GM19328 (cell line): ENCODE measurements around the gene AGAP1.

ENCODE experiments used
- ATAC-seq: cut with Tn5 transposase; IDR thresholded peaks from one replicate; pipeline ENCODE4 v1.9.1; 2021; ENCODE audit warnings: mild to moderate bottlenecking, moderate library complexity; ENCODE audit not compliant: unreplicated experiment

The AGAP1 gene

DNA sequence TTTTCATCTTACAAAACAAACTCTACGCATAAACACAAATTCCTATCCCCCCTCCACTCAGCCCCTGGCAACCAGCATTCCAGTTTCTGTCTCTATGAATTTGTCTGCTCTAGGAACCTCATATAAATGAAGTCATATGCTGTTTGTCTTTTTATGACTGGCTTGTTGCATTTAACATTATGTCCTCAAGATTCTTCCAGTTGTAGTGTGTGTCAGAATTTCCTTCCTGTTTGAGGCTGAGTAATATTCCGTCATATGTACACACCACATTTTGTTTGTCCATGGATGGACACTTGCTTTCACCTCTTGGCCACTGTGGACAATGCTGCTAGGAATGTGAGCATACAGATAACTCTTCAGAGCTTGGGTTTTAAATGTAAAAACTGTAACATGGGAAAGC lies 402.2 kb downstream of the AGAP1 start:
- ATAC-seq = no peak

DNA sequence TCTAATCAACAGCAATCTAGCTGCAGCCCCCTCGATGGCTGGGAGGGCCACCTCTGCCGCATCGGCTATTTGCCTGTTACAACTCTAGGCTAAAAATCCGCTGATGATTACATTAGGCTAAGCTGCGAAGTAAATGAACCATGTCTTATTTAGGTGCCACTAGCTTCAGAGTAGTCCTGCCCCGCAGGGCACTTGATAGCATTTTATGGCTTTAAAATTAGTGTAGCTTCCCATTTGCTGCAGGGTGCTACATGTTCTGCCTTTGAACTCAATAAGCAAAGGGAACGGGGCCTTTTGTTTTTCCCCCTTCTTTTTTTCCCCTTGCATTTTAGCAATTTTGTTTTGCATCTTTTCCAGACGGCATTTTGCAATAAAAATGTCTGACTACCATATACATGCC lies 404.1 kb downstream of the AGAP1 start:
- ATAC-seq = no peak

DNA sequence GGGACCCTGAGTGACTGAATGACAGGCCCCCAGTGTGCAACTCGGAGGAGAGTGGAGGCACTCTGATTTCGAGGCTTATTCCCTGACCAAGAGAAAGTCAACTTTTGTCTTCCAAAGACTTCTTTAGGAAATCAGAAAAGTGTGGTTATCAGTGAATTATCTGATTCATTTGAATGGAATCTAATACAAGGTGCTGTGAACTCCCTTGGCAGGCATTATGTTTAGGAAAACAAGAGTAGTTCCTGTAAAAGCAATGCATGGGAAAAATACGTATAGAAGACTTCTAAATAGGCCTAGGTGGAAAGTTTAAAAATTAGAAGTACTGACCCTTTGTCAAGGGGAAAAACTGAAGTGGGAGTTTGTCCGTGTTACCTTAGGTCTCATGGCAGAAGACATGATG lies 404.9 kb downstream of the AGAP1 start:
- no peak for ATAC-seq

DNA sequence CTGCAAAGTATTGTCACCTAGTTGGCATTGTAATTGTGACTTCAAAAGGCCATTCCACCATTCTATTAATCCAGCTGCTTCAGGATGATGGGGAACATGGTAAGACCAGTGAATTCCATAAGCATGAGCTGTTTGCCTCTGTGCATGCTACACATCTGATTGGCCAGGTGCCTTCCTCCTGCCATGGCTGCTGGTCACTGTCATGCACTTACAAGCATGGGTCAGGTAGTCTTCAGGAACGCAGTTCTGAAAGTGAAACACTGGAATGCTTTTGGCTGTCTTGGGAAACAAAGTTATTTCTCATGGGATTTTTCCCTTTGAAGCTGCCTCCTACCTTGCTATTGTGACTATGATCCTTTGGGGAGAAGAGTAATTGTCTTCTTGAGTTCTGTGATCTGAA lies 406.8 kb downstream of the AGAP1 start:
- no peak for ATAC-seq

DNA sequence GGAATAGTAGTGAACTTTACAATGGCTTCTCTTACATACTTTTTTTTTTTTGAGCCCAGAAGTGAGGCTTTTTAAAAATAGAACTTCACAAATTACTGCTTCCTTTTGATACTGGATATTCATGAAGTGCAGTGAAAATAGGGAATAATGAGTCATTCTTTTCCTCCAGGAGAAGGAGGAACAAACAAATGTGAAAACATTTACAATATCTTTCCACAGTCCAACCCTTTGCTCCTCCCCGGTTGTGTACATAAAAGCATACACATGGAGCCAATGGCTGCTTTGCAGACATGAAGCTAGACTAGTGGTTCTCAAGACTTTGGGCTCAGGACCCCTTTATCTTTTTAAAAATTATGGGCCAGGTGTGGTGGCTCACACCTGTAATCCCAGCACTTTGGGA lies 407.4 kb downstream of the AGAP1 start:
- ATAC-seq = no peak

DNA sequence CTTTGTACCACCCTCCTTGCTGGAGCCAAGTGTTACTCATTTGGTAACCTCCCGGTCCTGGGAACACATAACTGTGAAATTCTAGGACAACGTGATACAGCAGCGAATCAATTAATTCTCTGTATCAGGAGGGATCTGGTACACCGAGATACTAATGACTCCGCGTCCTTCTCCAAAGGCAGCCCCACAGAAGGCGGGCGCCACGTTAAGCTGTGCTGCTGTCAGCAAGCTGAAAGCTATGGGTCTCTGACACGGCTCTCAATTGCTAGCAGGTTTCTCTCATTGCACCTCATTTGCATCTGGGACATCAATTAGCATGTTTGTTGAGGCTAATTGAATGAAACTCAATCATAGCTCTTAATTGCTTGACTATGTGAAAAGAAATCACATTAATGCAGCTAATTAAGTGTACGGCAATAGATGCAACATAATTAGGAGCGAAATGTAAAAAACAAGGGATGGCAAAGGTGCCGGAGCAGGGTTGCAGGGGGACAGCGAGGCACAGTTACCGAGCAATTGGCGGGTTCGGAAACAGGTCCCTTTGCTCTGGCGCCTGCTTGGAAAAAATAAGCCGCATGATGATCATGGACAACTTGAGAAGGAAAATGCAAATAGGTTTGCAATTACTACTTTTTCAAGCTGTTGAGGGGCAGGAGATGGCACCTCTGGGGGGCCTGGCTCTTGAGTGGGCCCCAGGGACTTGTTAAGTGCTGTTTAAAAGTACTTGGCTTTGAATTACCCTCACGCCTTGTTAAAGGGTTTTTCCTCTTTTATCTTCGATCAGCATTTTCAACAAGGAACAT lies 410.1 kb downstream of the AGAP1 start:
- no peak for ATAC-seq

DNA sequence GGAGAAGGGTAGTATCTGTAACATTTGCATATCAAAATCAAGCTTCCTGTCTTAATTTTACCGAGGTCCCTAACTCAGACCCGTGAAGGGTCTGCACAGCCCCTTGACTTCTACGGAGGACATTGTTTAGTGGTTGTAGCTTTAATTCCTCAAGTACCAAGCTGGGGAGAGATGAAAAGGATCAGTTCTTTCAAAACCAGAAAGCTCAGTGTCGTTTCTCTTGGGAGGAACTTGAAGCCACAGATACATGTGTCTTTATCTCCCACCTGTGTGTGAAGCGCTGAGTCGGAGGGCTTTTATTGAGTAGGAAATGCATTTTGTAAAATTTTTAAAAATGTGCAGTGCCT lies 410.7 kb downstream of the AGAP1 start:
- ATAC-seq = no peak

DNA sequence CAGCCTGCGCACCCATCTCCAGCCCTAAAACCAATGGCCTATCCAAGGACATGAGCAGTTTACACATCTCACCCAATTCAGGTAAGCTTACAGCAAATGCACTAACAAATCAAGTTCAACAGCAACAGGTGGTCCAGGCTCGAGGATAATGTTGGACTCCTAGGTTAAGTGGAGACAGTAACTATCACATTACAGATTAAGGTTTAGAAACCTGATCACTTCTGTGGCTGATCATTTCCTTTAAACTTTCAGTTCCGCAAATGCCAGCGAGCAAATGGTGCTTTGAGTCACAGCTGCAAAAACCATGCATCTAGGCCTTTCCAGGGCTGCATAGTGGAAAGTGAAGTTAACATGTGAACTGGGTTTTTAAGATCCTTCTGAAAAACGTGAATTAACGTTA lies 415.0 kb downstream of the AGAP1 start:
- peak; percentile 81 for ATAC-seq

DNA sequence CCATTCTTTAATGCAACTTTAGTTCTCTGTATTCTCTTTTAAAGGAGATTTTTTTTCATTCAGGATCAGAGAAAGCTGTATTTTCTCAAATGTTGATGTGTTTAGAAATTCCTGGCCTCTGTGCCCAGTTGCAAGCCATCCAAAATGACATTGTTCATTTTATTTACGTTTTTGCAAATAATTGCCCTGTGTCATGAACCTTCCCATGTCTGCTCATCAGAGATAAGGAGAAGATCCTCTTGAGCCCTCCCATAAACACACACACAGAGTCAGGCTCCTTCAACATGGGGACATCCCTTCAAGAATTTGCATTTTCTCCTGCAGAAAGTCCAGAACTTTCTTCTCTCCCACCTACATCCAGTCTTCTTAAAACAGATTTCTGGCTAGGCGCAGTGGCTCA lies 415.5 kb downstream of the AGAP1 start:
- no peak for ATAC-seq

DNA sequence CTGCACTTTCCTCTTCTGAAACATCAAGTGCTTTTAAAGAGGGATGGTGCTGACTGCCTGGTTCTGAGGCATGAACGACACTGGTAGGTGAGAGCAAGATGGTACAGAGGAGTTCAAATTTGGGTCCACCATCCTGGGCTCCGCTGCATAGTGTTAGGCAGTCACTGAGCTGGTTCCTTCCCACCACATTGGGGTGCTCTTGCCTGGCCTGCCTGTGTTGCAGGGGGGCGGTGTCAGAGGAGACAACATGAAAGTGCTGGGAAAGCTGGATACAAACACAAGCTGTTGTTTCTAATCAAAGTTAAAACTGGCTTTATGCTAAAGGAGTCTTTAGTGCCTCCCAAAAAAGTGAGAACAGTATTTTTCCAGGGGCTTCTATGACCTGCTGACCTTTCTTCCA lies 416.2 kb downstream of the AGAP1 start:
- no peak for ATAC-seq

DNA sequence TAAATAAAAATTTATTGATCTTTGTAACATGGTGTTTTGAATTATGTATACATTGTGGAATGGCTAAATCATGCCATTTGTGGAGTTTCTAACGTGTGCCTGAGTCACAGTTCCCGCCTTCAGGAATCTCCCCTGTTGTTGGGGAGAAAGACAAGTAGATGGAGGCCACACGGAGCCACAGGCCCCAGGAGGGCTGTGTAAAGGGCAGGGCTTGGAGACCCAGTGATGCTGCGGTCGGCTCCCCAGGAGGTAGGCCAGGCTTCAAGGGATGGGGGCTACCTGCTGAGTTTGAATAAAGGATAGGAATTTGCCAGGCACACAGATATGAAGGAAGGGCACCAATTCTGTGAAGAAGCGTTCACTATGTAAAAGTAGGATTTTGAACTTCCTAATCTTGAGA lies 417.3 kb downstream of the AGAP1 start:
- ATAC-seq = no peak

DNA sequence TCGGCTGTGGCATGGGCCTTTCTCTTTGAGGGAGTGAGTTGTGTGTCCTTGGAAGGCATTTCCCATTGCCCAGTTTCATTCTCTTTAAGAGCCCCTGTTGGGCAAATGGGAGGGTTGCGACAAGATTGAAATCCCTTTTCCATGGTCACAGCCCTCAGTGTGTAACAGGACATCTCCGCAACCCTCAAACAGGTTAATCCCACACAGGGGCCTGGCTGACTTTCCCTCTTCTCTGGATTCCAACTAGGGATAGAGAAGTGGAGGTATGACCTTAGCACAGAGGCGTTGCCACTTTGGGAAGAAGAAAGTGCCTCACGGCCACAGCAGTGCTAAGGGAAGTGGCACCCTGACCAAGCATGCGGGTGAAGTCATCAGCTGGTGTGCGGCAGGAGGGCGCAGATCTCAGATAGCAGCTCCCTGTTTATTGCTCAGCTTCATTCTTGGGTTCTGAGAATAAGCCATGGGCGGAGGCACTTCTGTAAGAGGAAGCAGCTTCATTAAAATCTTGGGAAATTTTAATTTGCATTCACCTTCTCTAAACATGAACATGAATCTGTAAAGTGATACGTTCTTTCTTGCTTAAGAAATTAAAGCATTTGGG lies 417.9 kb downstream of the AGAP1 start:
- ATAC-seq = no peak

DNA sequence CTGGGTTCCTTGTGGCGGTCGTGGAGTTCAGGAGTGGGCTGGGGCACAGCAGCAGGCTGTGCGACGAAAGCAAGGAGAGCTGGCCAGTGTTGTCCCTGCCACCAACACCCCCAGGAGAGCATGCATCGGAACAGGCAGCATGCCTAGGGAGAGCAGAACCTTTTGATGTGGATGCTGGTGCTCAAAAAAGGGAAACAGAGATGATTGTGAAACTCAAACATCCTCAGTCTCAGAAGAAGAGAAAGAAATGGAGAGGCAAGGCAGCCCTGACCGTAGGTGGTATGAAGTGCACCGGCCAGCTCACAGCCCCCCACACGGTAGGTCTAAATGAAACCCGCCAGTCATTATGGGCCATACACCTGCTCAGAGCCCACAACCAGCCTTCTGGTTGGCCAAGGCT lies 420.9 kb downstream of the AGAP1 start:
- no peak for ATAC-seq

DNA sequence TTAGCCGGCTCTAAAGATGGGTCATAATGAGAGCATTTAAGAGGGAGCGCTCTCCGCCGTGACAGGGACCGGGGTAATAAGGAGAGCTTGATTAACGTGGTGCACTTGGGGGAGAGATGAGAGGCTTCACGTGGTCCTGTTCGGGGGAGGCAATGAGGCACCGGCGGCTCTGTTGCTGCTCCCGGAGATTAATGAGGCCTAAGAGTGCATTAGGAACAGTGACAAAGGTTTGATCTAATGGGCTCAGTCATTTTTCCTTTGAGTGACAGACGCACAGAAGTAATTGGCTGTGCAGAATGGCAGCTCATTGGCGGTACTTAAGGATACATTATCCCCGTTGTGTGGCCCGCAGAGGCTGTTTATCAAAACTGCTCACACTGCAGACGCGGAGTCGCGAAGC lies 423.7 kb downstream of the AGAP1 start:
- ATAC-seq = no peak

DNA sequence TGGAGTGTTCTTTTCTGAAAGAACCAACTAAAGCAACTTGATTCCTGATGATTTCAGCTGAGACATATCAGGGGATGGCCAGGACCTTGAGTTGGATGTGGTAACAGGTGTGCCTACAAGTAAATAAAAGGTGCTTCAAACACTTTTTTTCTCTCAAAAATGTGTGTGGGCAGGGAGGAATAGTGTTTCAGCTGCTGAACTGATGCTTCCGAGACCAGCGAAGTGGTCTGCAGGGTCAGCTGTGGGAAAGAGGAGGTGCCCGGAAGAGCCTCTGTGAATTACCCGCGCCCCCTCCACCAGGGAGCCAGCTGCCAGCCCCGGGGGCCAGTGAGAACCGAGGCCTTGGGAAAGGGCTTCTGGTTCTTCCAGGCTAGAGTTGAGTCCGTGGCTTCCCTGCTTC lies 425.0 kb downstream of the AGAP1 start:
- ATAC-seq = no peak

DNA sequence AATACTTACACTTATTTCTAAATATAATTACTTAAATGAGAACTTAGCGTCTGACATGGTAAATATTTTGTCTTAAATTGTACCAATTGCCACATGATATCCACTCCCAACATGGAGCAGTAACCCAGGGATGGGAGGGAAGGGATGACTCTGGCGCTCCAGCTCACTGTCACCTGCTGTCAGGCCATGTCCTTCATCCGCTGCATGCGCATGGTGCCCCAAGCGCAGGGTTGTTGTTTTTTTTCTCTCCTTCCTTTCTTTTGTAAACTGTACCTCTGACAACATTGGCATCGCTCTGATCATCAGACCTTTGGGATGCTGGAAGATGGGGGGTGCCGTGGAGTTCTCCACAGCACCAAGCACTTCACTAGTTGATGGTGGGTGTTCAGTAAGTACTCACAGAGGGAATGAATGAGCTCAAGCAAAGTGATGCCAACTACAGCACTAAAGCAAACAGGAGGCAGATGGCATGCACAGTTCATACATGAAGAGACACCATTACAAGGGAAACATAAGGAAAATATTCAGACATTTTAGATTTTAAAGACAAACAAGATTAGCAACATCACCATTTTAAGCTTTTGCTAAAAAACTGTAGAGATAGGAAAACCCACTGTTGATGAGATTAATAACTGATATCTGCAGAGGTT lies 426.5 kb downstream of the AGAP1 start:
- ATAC-seq = no peak

DNA sequence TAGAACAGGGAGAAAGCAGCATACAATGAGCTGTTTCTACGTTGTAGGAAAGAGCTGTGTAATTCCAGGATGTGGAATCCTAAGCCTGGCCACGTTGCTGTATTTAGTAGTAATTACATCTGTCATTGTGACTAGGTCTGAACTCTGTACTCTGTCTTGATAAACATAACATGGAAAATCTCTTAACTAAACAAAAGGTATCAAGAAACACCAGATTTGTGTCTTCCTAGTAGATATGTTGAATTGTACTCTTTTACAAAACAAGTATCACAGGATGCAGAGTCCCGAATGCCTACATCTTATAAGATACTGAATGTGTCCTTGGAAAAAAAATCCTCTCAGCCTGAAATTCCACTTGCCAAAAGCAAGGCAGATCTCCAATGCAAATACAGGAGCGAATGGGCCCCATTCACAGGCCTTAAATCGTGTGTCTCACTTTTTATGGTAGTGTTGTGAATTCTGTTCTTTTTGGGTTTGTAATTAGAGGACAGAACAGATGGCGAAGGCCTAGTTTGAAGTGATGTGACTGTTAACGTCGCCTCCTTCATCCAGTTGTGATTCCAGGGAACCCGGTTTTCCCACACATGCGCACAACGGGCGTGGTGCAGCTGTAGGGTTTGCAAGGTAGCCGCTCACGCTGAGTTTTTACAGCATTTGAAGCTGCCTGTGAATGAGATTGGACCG lies 427.8 kb downstream of the AGAP1 start:
- ATAC-seq = no peak

DNA sequence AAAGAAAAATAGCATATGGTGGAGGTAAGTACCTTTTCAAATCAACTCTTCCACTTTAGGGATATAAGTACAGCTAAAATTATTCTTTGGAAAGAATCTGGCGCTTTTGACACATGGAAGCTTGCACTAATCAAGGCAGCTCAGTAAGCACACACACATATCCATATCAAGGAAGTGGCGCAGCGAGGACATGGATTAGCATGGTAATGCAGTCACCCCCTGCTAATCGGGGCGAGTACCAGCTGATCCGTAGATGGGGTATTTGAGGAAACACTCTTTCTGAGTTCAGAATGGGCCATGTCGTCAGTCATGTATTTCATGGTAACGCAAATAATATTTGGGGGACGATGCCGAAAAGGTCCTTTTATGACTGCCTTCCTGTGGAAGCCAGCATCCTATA lies 429.0 kb downstream of the AGAP1 start:
- ATAC-seq = no peak

DNA sequence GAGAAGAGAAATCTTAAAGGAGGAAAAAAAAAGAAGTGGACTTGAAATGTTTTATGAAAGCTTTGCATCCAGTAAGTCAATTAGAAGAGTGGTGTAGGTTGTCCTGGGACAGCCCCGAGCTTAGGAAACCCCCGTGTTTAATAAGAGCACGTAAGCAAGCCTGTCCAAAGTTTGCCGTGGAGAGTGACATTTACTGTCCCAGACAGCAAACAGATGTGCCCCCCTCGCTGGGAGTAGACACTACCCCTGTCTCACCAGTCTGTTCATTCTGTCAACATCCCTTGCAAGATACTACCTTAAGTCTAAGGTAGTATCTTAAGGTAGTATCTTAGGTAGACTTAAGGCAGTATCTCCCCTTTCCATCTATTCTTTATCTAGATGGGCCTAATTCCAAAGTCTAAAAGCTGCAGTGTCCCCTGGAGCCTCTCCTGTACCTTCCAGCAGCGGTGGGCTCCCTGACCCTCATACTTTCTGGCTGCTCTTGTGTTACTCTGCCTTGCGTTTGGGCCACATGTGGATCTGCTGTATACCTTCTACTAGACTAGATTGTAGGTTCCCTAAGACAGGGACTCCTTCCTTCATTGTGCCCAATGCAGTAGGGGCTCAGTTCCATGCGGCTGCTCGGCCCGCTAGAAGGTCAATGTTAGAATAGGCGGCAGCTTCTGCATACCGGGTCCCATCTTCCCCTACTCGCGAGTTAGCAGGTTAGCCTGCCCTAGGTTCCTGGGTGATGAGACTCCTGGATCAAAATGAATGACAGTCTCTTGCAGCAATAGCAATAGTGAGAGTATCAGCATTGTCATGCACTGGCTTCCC lies 430.2 kb downstream of the AGAP1 start:
- ATAC-seq = no peak

DNA sequence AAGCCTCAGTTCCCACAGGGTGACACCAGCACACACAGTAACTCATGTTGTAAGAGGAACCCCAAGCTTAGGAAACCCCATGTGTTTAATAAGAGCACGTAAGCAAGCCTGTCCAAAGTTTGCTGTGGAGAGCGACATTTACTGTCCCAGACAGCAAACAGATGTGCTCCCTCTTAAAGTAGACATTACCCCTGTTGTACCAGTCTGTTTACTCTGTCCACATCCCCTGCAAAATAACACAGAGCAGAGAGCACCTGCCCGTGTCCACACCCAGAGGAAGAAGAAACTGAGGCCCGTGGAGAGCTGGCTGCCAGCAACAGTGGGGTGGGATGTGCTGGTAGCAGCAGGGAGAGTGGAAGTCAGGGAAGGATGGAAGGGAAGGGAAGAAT lies 430.8 kb downstream of the AGAP1 start:
- ATAC-seq = no peak
